ENCODE measurements around the gene SERPINA1.
"Not testable (repeated sequence)": the region's sequence is repeated elsewhere in the genome, so short reads cannot be mapped to it uniquely, and the experiment has no call there.

Gene SERPINA1

GRCh38 chr14:94375552-94376107 is 12.8 kb downstream of the SERPINA1 start:
- H3K27ac ChIP-seq = no peak overlapping the region
- H3K4me3 ChIP-seq = no peak overlapping the region
- no peak for DNase-seq (ENCODE audit: low spot score)
- no peak for TF ChIP-seq CTCF (IDR thresholded peaks at IDR 0.05)

- no peak overlapping the region for H3K4me3 ChIP-seq
- peak; percentile 58 for DNase-seq (ENCODE audit: low spot score)
- H3K27ac ChIP-seq = no peak overlapping the region
- no peak for TF ChIP-seq CTCF (IDR thresholded peaks at IDR 0.05)
Observed at GRCh38 chr14:94374749-94375260, 13.6 kb downstream of the SERPINA1 start.

GRCh38 chr14:94374116-94374515 is 14.3 kb downstream of the SERPINA1 start:
- TF ChIP-seq CTCF (IDR thresholded peaks at IDR 0.05) = no peak
- no peak for DNase-seq (ENCODE audit: low spot score)
- Histone ChIP-seq H3K27ac (no peak overlapping the region), H3K4me3 (no peak overlapping the region)

- no peak for TF ChIP-seq CTCF (IDR thresholded peaks at IDR 0.05)
- peak; percentile 73 for DNase-seq (ENCODE audit: low spot score)
- Histone ChIP-seq H3K27ac (no peak overlapping the region), H3K4me3 (no peak overlapping the region)
Observed at GRCh38 chr14:94373708-94374107, 14.7 kb downstream of the SERPINA1 start.

GRCh38 chr14:94372021-94372605 is 16.3 kb downstream of the SERPINA1 start:
- peak; percentile 40 for DNase-seq (ENCODE audit: low spot score)
- no peak overlapping the region for H3K4me3 ChIP-seq
- TF ChIP-seq CTCF (IDR thresholded peaks at IDR 0.05) = no peak
- no peak overlapping the region for H3K27ac ChIP-seq

- TF ChIP-seq CTCF (IDR thresholded peaks at IDR 0.05) = no peak
- peak; percentile 24 for DNase-seq (ENCODE audit: low spot score)
- no peak overlapping the region for H3K4me3 ChIP-seq
- H3K27ac ChIP-seq = no peak overlapping the region
Observed at GRCh38 chr14:94370524-94370910, 17.9 kb downstream of the SERPINA1 start.

GRCh38 chr14:94369766-94370523 is 18.5 kb downstream of the SERPINA1 start:
- DNase-seq (ENCODE audit: low spot score) = peak; percentile 62
- not testable (repeated sequence) for H3K4me3 ChIP-seq, H3K27ac ChIP-seq
